Activated T-cell treated with anti-CD3 and anti-CD28 coated beads, Interleukin-2, amount 50 U/mL, for 72 hours (primary cell): ENCODE data around the gene ERFE. TPM values are rescaled to one million over a fixed set of nuclear protein-coding genes. Genes with fewer than 3 reads are reported as not detected.
"Not testable (repeated sequence)": the region's sequence is repeated elsewhere in the genome, so short reads cannot be mapped to it uniquely, and the experiment has no call there.

Experiments used
- ATAC-seq, 2 donors: fragments of 150-1000 bp; cut with Tn5 transposase; replicated peaks in 1 of 2; 2 replicates each; pipeline ENCODE4 v1.10.0; 2021; ENCODE audit warnings: moderate library complexity in 2 of 2, mild to moderate bottlenecking in 1 of 2
- DNase-seq, 2 donors: peaks; one replicate each; pipeline ENCODE4 v3.0.0; 2021 to 2022; ENCODE audit warnings: mixed read lengths in 1 of 2
- H3K27ac Mint-ChIP-seq: one replicate; pipeline ENCODE4 v1.8.0; 2022; ENCODE audit warnings: mild to moderate bottlenecking, moderate library complexity, mixed read lengths
- H3K27me3 Mint-ChIP-seq: one replicate; pipeline ENCODE4 v1.8.0; 2022; ENCODE audit warnings: low read depth, mixed read lengths
- H3K36me3 Mint-ChIP-seq, 2 donors: one replicate each; pipeline ENCODE4 v1.8.0; 2022; ENCODE audit warnings: mixed read lengths in 2 of 2, mild to moderate bottlenecking in 1 of 2; ENCODE audit not compliant: insufficient read depth in 2 of 2
- H3K4me1 Mint-ChIP-seq: one replicate; pipeline ENCODE4 v1.8.0; 2022; ENCODE audit warnings: low read depth, mixed read lengths
- H3K4me3 Mint-ChIP-seq, 2 donors: one replicate each; pipeline ENCODE4 v1.8.0; 2022; ENCODE audit warnings: mild to moderate bottlenecking in 2 of 2, mixed read lengths in 2 of 2, moderate library complexity in 2 of 2
- H3K9me3 Mint-ChIP-seq, 2 donors: one replicate each; pipeline ENCODE4 v1.8.0; 2022; ENCODE audit warnings: mixed read lengths in 2 of 2
- total RNA-seq, 2 donors: library from RNA; stranded (reverse); gene quantifications; one replicate each; pipeline ENCODE4 v1.2.3, GENCODE V29; 2022

ERFE gene
- total RNA-seq, 2 donors from 2014 or later = 0.60 to 0.88 TPM

- H3K4me3 Mint-ChIP-seq = no peak overlapping the region
- H3K27ac Mint-ChIP-seq = no peak overlapping the region
- peaks cover 16% of the 10 kb centered on the region for H3K27me3 Mint-ChIP-seq
- DNase-seq (no peak), ATAC-seq (no peak)
- no peaks in the 10 kb centered on the region for H3K4me1 Mint-ChIP-seq
- H3K9me3 Mint-ChIP-seq = no peaks in the 10 kb centered on the region
- peaks cover 2 to 12% of the 10 kb centered on the region in 2 donors for H3K36me3 Mint-ChIP-seq
These were observed 9.7 kb downstream of the ERFE start for GRCh38 chr2:238168196-238169047.

DNA sequence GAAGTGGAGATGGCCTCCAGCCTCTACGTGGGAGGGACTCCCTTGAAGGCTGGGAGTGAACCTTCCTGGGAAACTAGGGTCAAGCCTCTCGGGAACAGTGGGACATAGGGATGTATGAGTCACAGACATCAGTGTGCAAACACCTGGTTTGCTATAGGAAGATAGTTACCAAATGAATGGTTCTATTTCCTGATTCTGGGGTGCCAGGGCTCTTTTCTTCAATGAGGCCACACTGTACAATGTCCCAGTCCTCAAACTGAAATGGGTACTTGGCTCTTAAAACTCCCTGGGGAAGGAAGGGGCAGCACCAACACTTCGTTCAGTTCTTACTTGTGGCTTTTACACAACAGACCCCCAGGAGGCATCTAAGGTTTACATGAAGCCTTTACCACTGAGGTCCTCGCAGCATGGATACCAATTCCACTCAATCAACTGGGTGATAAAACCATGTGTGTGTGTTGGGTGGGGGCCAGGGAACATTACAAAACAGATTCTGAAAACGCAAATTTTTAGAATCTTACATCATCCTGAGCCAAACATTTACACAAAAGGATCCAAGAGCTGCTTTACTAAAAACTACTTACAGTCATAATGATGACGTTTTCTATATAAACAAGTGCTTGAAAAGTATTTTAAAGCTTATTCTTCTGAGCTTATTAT, 10.4 kb downstream of the ERFE start:
- H3K4me3 Mint-ChIP-seq = no peak overlapping the region
- ATAC-seq (no peak), DNase-seq (no peak)
- no peaks in the 10 kb centered on the region for H3K9me3 Mint-ChIP-seq
- H3K27me3 Mint-ChIP-seq = peaks cover 16% of the 10 kb centered on the region
- H3K36me3 Mint-ChIP-seq = peaks cover 2 to 13% of the 10 kb centered on the region in 2 donors
- no peaks in the 10 kb centered on the region for H3K4me1 Mint-ChIP-seq
- no peak overlapping the region for H3K27ac Mint-ChIP-seq

- Mint-ChIP-seq H3K27ac (no peak overlapping the region), H3K4me1 (no peaks in the 10 kb centered on the region), H3K9me3 (no peaks in the 10 kb centered on the region), H3K27me3 (peaks cover 11% of the 10 kb centered on the region), H3K36me3 (peaks cover 2 to 13% of the 10 kb centered on the region in 2 donors), H3K4me3 (no peak overlapping the region)
- ATAC-seq (no peak), DNase-seq (no peak)
These were observed 11.0 kb downstream of the ERFE start for GRCh38 chr2:238169708-238170251.

- no peak overlapping the region for H3K27ac Mint-ChIP-seq
- ATAC-seq (no peak), DNase-seq (no peak)
- no peaks in the 10 kb centered on the region for H3K9me3 Mint-ChIP-seq
- H3K36me3 Mint-ChIP-seq = peaks cover 2 to 13% of the 10 kb centered on the region in 2 donors
- no peaks in the 10 kb centered on the region for H3K4me1 Mint-ChIP-seq
- no peak overlapping the region for H3K4me3 Mint-ChIP-seq
- peaks cover 3% of the 10 kb centered on the region for H3K27me3 Mint-ChIP-seq
These were observed 11.8 kb downstream of the ERFE start for GRCh38 chr2:238170386-238171071.

DNA sequence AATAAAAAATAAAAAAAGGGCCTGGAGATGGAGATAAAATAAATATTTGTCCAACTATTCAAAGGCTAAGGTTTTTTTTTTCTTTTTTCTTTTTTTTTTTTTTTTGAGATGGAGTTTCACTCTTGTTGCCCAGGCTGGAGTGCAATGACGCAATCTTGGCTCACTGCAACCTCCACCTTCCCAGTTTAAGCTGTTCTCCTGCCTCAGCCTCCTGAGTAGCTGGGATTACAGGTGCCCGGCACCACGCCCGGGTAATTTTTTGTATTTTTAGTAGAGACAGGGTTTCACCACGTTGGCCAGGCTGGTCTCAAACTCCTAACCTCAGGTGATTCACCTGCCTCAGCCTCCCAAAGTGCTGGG, 12.3 kb downstream of the ERFE start:
- not testable (repeated sequence) for H3K9me3 Mint-ChIP-seq, DNase-seq, H3K4me3 Mint-ChIP-seq, H3K27me3 Mint-ChIP-seq, H3K4me1 Mint-ChIP-seq, H3K27ac Mint-ChIP-seq, ATAC-seq
- H3K36me3 Mint-ChIP-seq = peaks cover 2 to 13% of the 10 kb centered on the region in 2 donors

DNA sequence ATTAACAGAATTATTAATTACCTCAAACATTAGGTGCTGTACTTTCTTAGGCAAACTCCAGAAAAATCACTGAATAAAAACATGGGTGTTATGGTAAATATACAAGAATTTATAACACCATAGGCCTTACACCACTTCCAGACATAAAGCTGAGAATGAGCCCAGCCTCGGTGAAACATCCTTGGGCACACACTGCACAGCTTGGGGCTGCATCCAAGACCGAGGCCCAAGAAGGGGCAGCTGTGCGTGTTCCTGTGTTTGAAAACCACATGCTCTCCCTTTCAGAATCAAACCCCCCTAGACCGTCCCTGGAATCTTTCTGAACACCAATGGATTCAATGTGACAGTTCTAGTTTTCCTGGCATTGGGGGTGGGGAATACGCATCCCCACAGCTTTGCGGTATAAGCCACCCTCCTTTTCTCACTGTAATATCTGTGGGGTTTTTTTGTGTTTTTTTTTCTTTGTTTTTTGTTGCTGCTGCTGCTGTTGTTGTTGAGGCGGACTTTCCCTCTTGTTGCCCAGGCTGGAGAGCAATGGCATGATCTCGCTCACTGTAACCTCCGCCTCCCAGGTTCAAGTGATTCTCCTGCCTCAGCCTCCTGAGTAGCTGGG, 12.9 kb downstream of the ERFE start:
- DNase-seq (no peak), ATAC-seq (no peak)
- Mint-ChIP-seq H3K4me3 (no peak overlapping the region), H3K27me3 (no peaks in the 10 kb centered on the region), H3K4me1 (no peaks in the 10 kb centered on the region), H3K27ac (peak overlapping the region; percentile 33), H3K36me3 (peaks cover 4 to 15% of the 10 kb centered on the region in 2 donors), H3K9me3 (no peaks in the 10 kb centered on the region)

- Mint-ChIP-seq H3K4me3 (no peak overlapping the region), H3K4me1 (no peaks in the 10 kb centered on the region), H3K27me3 (no peaks in the 10 kb centered on the region), H3K36me3 (peaks cover 4 to 19% of the 10 kb centered on the region in 2 donors), H3K27ac (no peak overlapping the region), H3K9me3 (no peaks in the 10 kb centered on the region)
- no peak for DNase-seq
- ATAC-seq = no peak
These were observed 13.7 kb downstream of the ERFE start for GRCh38 chr2:238172439-238172838.

- H3K27ac Mint-ChIP-seq = no peak overlapping the region
- no peaks in the 10 kb centered on the region for H3K4me1 Mint-ChIP-seq
- no peak overlapping the region for H3K4me3 Mint-ChIP-seq
- ATAC-seq (no peak), DNase-seq (no peak)
- H3K27me3 Mint-ChIP-seq = no peaks in the 10 kb centered on the region
- H3K9me3 Mint-ChIP-seq = no peaks in the 10 kb centered on the region
- peaks cover 4 to 19% of the 10 kb centered on the region in 2 donors for H3K36me3 Mint-ChIP-seq
These were observed 14.9 kb downstream of the ERFE start for GRCh38 chr2:238173692-238174091.

GRCh38 chr2:238174291-238174690, 15.5 kb downstream of the ERFE start:
- Mint-ChIP-seq H3K4me1 (no peaks in the 10 kb centered on the region), H3K27me3 (no peaks in the 10 kb centered on the region), H3K9me3 (no peaks in the 10 kb centered on the region), H3K36me3 (peaks cover 4 to 22% of the 10 kb centered on the region in 2 donors), H3K27ac (no peak overlapping the region), H3K4me3 (no peak overlapping the region)
- ATAC-seq (no peak), DNase-seq (no peak)

DNA sequence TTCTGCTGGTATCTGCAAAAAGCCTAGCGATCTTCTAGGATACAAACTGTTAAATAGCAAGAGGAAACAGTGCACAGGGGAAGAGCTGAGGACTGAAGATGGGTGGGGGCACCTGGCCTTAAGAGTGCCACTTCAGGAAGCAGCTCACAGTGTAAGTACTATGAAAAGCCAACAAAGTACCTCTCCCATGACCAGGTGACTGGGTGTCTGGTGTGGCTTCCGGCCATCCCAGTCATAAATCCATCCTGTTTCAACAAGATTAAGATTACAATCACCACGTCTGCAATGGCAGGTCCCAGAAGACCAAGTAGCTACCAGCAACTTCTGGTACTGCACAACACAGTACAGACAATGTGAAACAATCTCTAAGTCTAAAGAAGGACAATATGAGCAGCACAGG, 15.9 kb downstream of the ERFE start:
- Mint-ChIP-seq H3K36me3 (peaks cover 4 to 24% of the 10 kb centered on the region in 2 donors), H3K27me3 (no peaks in the 10 kb centered on the region), H3K4me3 (no peak overlapping the region), H3K27ac (no peak overlapping the region), H3K9me3 (no peaks in the 10 kb centered on the region), H3K4me1 (no peaks in the 10 kb centered on the region)
- DNase-seq = no peak
- ATAC-seq = no peak

DNA sequence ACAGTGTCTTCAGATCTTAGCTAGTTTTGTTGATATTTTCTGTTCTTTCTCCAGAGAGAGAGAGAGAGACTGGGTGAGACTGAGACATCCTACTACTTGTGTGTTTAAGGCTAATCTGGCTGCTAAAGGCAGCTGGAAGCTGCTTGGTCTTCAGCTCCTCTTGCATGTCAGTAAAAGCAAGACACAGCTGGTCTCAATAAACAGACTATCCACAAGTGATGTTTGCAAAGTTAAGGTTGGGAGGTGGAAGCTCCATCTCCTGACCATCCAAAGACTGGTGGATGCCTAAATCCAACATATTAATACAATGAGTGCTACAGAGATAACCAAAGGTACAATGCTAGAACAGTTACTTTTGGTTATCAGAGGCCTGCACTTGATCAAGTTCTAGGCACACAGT, 17.8 kb downstream of the ERFE start:
- H3K27ac Mint-ChIP-seq = peak overlapping the region; percentile 64

GRCh38 chr2:238180554-238180953, 21.8 kb downstream of the ERFE start:
- DNase-seq (no peak), ATAC-seq (no peak)
- Mint-ChIP-seq H3K27ac (no peak overlapping the region), H3K36me3 (peaks cover 17 to 48% of the 10 kb centered on the region in 2 donors), H3K9me3 (no peaks in the 10 kb centered on the region), H3K4me3 (no peak overlapping the region), H3K27me3 (no peaks in the 10 kb centered on the region), H3K4me1 (peaks cover 13% of the 10 kb centered on the region)

More for the DNA sequence above, 17.8 kb downstream of the ERFE start:
- Mint-ChIP-seq H3K27me3 (no peaks in the 10 kb centered on the region), H3K4me3 (no peak overlapping the region), H3K36me3 (peaks cover 5 to 29% of the 10 kb centered on the region in 2 donors), H3K9me3 (no peaks in the 10 kb centered on the region), H3K4me1 (no peaks in the 10 kb centered on the region)
- ATAC-seq (no peak), DNase-seq (no peak)
